ENCODE results near the gene IQGAP1. TPM values are rescaled to one million over a fixed set of nuclear protein-coding genes. Genes with fewer than 3 reads are reported as not detected.

Gene IQGAP1
- total and polyA plus RNA-seq, 2 of the 13 experiments (the other 11 are each of a cell fraction or from before 2014, with no cell fraction given): 29.5 to 37.9 TPM

GRCh38 chr15:90487186-90487585 lies 99.1 kb downstream of the IQGAP1 start:
- 91% methylated on average over 8 of the region's 8 CpGs for WGBS (ENCODE audit: low lambda C conversion rate)
- DNase-seq (ENCODE audit: low spot score): no peak
- H3K4me3 ChIP-seq (replicated peaks in 1 of 3; ENCODE audit: insufficient read depth in 1 of 3, low read depth in 2 of 3, low read length in 3 of 3): no peak overlapping the region
- no peaks in the 10 kb centered on the region for H3K9me3 ChIP-seq (ENCODE audit: low read length)
- POLR2A ChIA-PET: no interaction called here
- in situ Hi-C loops (cut with HindIII; ENCODE audit: extremely low pct_ligation_motif_present, low pct_unique_long_range_greater_than_20kb) (loop anchor here (10.0 kb wide), 1 partner anchor 122 kb away; no protein-coding TSS in a partner anchor), intact Hi-C loops (cut with micrococcal nuclease; ENCODE audit: unreplicated experiment) (no loop called here)
- H3K79me2 ChIP-seq (ENCODE audit: insufficient read depth, low read length): no peaks in the 10 kb centered on the region
- no peaks in the 10 kb centered on the region; the same call in 1 of the 2 replicates for H4K20me1 ChIP-seq (ENCODE audit: insufficient read depth, low read length)
- no peak for ATAC-seq
- no peak for TF ChIP-seq ZSCAN25 (CRISPR knock-in tag; IDR thresholded peaks at IDR 0.05)
- no peak for TF ChIP-seq FOXO1 (CRISPR knock-in tag; IDR thresholded peaks at IDR 0.05)
- TF ChIP-seq ZFP37 (CRISPR knock-in tag; IDR thresholded peaks at IDR 0.05; ENCODE audit: borderline replicate concordance): no peak
- no peak for TF ChIP-seq DNMT1 (CRISPR knock-in tag; IDR thresholded peaks at IDR 0.05)
- no peak for TF ChIP-seq AHR (CRISPR knock-in tag; IDR thresholded peaks at IDR 0.05)
- TF ChIP-seq BCLAF1 (IDR thresholded peaks at IDR 0.05): no peak
- TF ChIP-seq ZNF552 (CRISPR knock-in tag; IDR thresholded peaks at IDR 0.05; ENCODE audit: borderline replicate concordance): no peak
- TF ChIP-seq MAFK (conservative IDR thresholded peaks at IDR 0.05 in 1 of 2, IDR thresholded peaks at IDR 0.05 in 1 of 2; ENCODE audit: low read length in 2 of 2): no peak
- TF ChIP-seq ZMAT3 (CRISPR knock-in tag; conservative IDR thresholded peaks at IDR 0.05): no peak
- no peak for TF ChIP-seq HNRNPUL1 (IDR thresholded peaks at IDR 0.05; ENCODE audit: low read depth, low read length)
- TF ChIP-seq PAXIP1 (CRISPR knock-in tag; conservative IDR thresholded peaks at IDR 0.05): no peak
- H3K4me2 ChIP-seq (ENCODE audit: low read depth, low read length): no peak overlapping the region
- CTCF ChIA-PET (ENCODE audit: low intra/inter-chr PET ratio, low total read pairs): no interaction called here
- FAIRE-seq: no peak
- peaks cover 59% of the 10 kb centered on the region for H3K4me1 ChIP-seq (ENCODE audit: insufficient read depth, low read length)
- BruUV-seq (replicated peaks): no TSS peak
- peaks cover 3 to 38% of the 10 kb centered on the region in 2 experiments for H3K36me3 ChIP-seq (replicated peaks in 1 of 2; ENCODE audit: control insufficient read depth in 1 of 2, insufficient read depth in 2 of 2, low read length in 2 of 2)
- no peaks in the 10 kb centered on the region for H3K27me3 ChIP-seq (ENCODE audit: control insufficient read depth in 1 of 2, insufficient read depth in 2 of 2, low read length in 2 of 2)
- H3K27ac ChIP-seq (ENCODE audit: extremely low read length, insufficient read depth, low read length): no peak overlapping the region
- no peak overlapping the region for H2AFZ ChIP-seq (ENCODE audit: low read length)
- H3K9ac ChIP-seq (ENCODE audit: insufficient read depth, low read depth, low read length): no peak overlapping the region

Data from HepG2 (cell line).